ENCODE data around the gene REXO4.

REXO4 gene

GRCh38 chr9:133362359-133363044, 55.3 kb downstream of the REXO4 start:
- no peak for DNase-seq

DNA sequence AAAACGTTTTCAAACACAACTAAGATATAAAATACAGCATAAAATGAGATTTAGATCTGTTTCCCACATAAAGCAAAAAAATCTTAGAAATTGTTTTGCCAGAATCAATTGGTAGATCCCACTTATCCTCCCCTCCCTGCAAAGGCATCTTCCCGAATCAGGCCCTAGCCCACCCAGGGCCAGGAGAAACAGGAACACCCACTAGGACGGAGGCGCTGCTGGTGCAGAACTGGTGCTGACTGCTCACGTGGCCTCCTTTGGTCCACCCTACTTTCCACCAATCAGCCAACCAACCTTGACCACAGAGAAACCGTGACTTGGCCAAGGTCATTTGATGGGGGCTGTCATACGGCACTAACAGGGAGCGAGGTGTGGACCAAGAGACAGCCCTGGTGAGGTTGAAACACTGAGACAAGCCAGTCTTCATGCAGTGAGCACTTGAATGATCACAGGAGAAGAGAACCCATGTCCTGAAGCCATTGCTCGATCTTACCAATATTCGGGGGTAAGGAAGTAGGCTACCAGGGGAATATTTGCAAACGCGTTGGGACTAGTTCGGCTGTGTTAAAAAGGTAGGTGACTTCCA, 56.2 kb downstream of the REXO4 start:
- no peak for DNase-seq

DNA sequence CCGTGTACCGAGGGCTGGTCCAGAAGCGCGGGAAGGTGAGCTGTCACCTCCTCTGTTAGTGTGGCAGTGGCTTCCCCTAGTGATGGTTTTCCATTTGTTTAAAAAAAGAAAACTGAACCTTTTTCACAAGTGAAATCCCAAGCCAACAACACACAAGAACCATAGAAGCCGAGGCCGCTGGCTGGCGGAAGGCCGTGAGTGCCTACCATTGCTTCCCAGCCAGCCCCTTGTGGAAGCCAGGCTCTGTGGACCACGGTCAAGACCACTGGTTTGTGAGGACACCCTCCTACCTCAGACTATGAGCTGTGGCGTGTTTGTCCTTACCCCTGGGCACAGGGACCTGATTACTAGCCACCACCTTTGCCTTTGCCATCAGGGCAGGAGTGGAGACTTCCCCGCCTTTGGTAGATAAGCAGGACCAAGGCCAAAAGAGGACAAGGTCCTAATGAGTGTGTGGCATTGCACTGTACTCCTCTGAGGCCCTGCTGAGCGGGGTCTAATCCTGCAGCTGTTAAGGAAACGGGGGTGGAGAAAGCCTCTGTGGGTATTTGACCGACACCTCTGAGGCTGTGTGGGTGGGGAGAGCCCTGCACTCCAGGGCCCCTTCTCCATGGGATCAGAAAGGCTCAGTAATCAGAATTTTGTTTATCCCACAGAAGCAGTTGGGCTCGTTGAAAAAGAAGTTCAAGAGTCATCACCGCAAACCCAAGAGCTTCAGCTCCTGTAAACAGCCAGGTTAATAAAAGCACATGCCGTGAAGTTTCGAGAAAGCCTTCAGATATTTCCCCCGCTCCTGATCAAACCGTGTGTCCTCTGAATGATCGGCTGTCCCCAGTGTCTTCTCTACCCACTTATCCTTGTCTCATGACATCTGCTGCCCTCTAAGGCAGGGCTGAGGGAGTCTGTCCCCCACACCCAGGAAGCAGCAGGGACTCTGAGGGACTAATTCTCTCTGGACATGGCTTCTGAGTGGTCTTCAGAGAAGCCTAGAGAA, 57.1 kb downstream of the REXO4 start:
- DNase-seq, result no peak

DNA sequence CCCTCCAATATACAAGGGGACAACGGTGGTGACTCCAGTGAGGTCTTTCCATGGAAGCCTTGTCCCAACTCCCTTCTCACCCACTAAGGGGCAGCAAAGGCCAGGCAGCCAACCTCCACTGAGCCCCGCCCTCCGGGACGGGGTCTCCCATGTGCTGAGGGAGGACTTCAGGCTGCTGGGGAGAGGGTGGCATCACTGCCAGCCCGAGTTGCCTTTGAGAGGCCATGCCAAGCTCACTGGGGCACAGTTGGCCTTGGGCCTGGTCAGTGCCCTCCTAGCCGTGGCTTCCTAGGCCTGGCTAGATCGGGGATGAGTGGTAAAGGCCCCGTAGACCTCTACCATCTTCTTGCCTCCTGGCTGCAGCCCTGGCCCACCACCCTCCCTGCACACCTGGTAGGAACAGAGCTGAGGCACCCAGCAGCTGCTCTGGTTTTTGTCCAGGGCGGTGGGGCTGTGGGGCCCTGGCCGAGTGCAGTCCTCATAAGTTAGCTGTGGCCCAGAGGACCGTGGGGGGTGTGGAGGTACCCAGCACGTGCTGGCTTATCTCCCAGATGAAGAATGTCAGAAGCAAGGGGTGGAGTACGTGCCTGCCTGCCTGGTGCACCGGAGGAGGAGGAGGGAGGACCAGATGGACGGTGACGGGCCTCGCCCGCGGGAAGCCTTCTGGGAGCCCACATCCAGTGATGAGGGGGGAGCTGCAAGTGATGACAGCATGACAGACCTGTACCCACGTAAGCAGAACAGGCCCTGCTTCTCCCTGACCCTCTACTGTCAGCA, 58.2 kb downstream of the REXO4 start:
- no peak for DNase-seq

DNA sequence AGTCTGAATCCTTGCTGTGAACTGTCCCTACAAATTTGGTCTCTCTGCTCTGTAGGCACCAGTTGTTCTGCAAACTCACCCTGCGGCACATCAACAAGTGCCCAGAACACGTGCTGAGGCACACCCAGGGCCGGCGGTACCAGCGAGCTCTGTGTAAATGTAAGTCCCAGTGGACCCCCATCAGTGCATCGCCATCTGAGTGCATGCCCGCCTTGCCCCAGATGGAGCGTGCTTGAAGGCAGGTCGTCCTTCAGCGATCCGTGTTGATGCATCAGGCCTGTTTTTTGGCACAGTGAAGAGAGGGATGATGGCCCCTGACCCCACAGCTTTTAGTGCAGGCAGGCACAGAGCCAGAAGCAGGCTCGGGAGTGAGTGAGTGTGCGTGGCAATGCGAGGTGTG, 60.2 kb downstream of the REXO4 start:
- DNase-seq, result no peak

DNA sequence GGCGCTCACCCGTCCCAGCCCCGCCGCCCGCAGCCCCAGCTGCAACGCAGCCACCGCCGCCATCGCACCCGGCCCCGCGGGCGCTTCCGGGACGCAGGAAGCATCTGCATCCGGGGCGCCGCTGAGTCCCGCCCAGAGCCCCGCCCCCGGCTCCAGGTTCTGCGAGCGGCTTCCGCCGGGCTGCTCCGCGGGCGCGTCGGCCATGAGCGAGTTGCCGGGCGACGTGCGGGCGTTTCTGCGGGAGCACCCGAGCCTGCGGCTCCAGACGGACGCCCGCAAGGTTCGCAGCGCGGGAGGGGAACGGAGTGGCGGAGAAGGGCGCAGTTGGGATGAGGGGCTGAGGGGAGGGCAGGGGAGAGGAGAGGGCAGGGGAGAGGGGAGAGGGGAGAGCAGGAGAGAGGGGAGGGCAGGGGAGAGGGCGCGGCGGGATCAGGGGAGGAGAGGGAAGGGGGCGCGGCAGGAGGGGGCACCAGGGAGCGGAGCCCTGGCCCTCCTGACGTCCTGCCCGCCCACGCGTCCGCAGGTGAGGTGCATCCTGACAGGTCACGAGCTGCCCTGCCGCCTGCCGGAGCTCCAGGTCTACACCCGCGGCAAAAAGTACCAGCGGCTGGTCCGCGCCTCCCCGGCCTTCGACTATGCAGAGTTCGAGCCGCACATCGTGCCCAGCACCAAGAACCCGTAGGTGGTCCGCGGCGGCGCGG, 61.3 kb downstream of the REXO4 start, which contains the start of the genes SURF1 and SURF2:
Gene SURF1, minus strand, starts transcription at position 97 of the 701 bp plus-strand sequence. Its CDS starts 34 bp downstream, at position 63.
Gene SURF2, plus strand, starts transcription at position 160 of the 701 bp plus-strand sequence. Its CDS starts 43 bp downstream, at position 203.
- peak; percentile 81 for DNase-seq

All from NCI-H1092 (cell line).